Measurements from ENCODE around the gene PTTG1IP.

The PTTG1IP gene

DNA sequence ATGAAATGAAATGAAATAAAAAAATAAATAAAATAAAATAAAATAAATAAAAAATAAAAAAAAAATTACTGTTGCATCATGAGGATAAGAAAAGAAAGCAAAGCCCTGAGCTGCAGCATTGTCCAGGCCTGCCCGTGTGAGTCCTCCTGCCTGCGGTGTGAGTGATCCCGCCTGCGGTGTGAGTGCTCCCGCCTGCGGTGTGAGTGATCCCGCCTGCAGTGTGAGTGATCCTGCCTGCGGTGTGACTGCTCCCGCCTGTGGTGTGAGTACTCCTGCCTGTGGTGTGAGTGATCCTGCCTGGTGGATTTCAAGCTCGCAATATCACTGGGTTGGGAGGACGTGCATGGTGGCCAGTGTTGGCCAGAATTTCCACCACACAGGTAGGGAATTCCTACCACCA, 22.4 kb upstream of the PTTG1IP start:
- DNase-seq (ENCODE audit: low spot score), result no peak

DNA sequence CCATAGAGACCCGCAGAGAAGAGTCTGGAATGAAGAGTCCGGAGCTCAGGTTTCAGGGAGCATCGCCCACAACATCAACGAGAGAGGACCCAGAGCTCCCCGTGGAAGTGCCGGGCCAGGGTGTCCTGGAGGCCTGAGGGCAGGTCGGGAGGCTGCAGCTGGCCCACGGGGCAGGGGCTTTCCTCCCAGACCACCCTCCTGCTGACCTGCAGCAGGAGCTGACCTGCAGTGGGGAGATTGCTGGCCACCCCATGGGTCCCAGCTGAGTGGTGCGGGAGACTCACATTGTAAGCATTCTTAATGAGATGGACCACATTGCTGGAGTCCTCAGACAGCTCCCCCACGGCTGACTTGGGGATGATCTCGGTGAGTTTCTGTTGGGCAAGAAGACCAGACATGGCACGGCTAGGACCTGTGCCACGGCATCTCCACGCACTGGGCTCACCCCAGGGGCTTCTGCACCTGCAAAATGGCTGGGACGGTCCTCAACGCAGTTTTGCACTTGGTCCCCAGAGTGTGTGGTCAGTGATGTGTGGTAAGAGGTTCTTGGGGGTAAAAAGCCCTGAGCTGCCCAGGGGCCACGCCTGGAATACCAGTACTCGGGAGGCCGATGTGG, 21.3 kb upstream of the PTTG1IP start:
- DNase-seq (ENCODE audit: low spot score), result no peak

DNA sequence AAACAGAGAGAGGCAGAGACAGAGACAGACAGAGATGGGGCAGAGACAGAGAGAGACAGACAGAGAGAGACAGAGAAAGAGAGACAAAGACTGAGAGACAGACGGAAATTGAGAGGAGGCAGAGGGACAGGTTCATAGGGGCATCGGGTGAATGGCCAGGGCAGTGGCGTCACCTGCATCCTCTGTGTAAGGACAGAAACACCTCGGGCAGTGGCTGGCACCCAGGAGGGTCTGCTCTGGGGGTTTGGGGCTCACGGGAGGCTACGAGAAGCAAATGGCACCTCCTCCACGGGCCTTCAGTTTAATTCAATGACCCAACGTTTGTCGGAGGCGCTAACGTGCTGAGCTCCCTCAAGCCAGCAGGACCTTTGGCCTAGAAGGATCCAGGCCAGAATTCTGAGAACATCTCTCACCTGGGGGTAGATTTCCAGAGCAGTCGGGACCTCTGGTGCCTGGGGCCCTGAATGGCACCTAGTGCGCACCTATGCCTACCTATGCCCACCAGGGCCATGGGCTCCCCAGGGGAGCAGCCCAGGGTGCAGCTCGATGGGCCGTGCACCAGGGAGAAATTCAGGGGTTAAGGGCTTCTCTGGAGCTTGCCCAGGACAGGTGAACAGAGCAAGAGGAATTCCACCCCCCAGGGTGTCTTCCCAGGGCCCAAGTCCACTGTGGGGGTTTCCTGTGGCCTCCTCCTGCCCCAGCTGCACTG, 20.6 kb upstream of the PTTG1IP start:
- no peak for DNase-seq (ENCODE audit: low spot score)

- no peak for DNase-seq (ENCODE audit: low spot score)
Measured at GRCh38 chr21:44893278-44893556, 19.7 kb upstream of the PTTG1IP start.

DNA sequence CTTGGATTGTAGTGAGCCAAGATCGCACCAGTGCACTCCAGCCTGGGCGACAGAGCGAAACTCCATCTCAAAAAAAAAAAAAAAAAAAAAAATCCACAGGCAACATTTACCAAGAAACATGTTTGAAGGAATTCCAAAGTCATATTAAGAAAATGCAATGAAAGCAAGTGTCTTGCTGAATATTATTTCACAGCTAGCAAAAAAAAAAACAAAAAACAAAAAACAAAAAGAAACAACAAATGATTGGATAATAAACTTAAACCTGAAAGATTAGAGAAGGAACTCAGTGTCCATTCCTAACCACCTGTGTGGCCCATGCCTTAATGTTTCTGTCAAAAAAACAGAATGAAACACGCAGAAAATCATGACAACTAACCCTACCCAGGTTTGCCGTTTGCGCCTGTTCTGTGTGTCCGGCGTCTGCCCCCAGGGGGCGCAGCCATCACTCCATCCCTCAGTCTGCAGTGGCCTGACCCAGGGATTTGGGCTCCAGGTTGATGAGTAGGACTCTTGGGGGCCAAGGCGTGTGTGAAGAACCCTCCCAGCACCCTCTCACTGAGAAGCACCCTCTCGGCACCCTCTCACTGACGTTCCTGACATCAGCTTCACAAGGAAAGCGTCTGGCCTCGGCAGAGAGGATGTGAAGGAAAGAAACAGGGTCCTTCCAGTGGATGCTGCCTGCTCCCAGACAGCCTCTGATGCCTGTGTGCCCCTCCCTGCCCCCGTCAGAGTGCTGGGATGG, 19.2 kb upstream of the PTTG1IP start:
- peak; percentile 72 for DNase-seq (ENCODE audit: low spot score)

- DNase-seq (ENCODE audit: low spot score), result no peak
Measured at GRCh38 chr21:44892095-44892494, 18.6 kb upstream of the PTTG1IP start.

DNA sequence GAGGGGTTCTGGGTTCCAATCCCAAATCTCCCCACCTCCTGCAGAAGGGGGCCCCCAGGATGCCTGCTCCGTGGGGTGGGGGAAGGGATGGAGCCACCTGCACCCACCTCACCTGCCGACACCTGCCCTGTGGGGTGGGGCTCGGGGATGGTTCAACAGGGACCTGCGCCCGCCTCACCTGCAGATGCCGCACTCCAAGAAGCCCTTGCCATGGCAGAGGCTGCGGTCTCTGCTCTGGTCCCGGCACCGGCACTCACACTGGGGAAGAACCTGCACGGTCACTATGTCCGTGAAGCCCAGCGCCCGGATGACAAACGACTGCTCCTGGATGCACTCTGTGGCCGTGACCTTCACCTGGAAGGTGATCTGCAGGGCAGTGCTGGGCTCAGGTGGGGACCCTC, 18.1 kb upstream of the PTTG1IP start:
- DNase-seq (ENCODE audit: low spot score), result no peak

- no peak for DNase-seq (ENCODE audit: low spot score)
Measured at GRCh38 chr21:44890961-44891541, 17.6 kb upstream of the PTTG1IP start.

GRCh38 chr21:44890338-44890931, 16.9 kb upstream of the PTTG1IP start:
- no peak for DNase-seq (ENCODE audit: low spot score)

GRCh38 chr21:44889625-44890337, 16.3 kb upstream of the PTTG1IP start:
- no peak for DNase-seq (ENCODE audit: low spot score)

DNA sequence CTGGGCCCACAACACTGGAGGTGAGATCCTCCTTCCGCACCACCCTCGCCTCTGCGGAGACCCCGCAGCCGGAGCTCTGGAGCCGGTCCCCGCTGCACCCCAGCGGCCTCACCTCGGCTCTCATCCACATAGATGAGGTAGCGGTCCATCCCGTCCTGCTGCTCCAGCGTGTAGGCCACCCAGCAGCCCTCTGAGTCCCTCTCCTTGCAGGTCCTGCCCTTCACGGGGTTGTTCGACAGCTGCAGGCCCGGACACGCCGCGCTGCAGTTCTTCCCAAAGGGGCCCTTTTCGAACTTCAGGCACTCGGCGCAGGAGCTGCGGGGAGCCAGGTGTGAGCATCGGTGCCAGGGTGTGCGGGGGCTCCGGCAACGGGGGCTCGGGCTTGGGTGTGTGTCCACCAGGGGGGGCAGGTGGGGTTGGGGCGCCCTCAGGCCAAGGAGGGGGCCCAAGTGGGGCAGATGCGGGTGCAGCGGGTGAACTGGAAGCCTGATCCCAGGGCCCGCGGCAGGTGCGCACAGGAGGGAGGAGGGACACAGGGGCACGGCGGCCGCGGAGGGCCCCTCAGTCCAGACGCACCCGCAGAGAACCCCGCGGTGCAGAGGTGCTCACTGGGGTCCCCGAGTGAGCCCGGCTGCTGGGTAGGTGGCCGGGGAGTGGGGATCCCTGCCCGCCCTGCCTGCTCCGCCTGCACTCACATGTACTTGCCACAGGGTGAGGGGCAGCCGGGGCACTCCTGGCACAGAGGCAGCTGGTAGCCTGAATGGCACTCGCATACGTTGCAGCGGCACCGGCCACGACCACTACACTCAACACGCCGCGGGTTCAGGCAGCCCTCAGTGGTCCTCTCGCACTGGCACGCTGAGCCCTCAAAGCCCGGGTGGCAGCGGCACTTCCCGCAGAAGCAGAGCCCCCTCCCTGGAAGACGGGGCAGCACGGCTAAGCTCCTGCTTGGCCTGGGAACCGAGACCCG, 15.4 kb upstream of the PTTG1IP start:
- DNase-seq (ENCODE audit: low spot score), result no peak

- DNase-seq (ENCODE audit: low spot score), result no peak
Measured at GRCh38 chr21:44887807-44888580, 14.5 kb upstream of the PTTG1IP start.

DNA sequence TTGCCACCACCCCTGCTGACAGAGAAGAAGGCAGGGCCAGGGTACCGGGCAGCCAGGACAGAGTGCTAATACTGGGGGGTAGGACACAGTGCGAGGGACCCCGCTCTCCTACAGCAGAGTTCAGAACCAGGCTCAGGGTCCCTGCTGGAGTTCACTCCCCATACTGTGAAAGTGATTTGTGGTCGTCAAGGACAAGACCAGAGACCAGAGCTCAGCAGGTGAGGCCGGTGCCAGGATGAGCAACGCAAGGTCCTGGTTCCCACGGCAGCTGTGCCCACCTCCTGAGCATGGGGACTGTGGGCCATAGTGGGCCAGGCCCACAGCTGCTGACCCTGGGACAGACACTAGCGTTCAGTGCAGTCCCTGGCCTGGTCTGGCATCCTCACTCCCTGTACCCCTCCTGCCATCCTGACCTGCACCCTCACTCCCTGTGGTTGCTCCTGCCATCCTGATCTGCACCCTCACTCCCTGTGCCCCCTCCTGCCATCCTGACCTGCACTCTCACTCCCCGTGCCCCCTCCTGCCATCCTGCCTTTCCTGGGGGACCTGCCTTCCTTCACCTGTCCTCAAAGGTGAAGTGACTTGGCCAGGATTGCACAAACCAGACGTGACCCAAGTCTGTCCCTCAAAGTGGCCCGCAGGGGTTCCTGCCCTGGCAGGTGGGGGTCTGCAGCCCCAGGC, 13.8 kb upstream of the PTTG1IP start:
- DNase-seq (ENCODE audit: low spot score), result no peak

DNA sequence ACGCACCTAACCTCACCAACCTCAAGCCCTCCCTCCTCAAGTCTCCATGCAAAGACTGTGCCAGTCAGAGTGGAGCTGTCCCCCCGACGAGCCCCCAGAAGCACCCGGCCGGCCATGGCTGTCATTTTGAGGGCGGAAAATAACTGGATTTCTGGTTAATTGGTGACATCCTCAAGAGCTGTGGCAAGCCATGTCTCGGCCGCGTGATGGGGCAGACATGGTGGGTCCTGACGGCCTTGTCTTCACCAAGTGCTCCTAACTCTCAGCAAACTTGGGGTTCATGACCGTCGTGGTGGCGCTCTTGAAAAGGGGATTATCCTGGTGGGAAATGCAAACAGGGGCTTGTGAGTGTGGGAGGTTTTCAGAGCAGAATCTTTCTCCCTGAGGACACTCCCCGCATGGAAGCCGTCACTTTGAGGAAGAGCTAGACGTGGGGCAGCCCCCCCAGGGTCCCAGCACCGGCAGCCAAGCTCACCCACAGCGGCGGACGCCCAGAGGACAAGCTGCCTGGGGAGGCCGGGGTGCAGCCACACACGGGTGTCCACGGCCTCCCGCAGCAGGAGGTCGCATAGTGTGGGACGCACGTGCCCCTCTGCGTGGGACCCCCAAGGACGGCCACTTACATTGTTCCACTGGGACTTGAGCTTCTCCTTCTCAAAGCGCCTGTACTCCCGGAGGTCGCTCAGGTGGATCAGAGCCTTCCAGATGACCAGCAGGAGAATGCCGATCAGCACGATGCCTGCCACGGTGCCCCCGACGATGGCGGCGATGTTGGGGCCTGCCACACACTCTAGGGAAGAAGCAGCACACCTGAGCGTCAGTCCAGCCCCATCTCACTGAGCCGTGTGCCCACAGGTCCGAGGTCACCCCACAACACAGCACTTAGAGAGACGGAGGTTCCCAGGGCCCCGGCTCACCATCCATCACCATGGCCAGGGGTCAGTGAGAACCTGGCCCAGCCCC, 12.9 kb upstream of the PTTG1IP start:
- DNase-seq (ENCODE audit: low spot score), result no peak

GRCh38 chr21:44885615-44886014, 12.1 kb upstream of the PTTG1IP start:
- DNase-seq (ENCODE audit: low spot score), result no peak

DNA sequence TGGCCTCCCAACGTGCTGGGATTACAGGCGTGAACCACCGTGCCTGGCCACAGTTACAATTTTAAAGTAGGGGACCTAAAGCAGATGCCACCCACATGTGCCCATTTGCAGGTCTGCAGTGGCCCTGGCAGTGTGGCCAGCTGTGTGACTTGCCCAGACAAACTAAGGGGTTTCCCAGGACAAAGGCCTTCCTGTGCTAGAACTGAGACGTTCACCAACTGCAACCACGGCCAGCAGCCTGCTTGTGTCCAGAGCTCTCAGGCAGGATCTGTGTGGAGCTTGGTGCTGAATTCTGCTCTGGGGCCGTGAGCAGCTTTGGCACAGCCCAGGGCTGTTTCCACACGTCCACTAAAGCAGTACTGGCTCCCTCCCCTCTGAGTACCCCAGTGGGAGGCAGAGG, 10.6 kb upstream of the PTTG1IP start:
- DNase-seq (ENCODE audit: low spot score), result no peak

DNA sequence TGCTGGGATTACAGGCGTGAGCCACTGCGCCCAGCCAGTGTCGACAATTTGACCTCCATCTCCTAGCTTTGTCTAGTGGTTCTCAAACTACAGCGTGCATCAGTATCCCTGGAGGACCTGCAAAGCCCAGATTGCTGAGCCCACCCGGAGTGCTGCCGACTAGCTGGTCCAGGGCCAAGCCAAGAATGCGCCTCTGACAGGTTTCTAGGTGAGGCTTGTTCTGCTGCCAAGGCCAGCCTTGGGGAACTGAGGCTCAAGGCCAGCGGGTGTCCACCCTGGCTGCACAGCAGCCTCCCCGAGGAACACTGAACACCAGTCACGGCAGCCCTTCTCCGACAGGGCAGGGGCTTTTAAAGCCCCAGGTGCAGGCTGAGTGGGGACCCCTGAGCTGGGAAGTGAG, 9.8 kb upstream of the PTTG1IP start:
- no peak for DNase-seq (ENCODE audit: low spot score)

DNA sequence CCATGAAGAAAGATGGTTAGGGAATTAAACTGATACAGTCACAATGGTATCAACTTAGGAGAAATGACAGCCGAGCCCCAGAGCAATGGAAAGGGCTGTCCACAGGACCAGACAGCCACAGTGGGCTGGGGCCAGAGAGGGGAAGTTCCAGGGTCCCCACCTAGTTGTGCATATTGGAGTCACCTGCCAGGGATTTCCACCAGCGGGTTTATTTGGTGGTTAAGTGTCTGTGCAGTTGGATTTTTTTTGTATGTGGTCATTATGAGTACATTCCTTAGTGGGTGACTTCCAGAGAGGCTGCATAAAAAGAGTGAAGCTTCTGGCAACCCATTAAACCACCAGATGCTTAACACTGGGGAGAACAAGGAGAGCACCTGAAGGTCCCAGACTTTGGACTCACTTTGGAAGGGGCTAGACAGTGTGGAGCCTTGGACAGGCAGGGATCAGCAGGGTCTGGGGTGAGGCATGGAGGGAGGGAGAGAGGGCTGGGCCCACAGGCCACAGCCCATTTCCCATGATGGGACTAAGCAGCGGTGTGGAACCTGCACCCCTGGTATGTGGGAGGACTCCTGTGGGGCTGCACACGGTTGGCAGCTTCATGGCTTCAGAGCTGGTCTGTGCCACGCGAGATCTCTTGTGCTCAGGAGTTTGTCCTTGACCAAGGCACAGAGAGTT, 7.8 kb upstream of the PTTG1IP start:
- peak; percentile 73 for DNase-seq (ENCODE audit: low spot score)
